GM12878 (cell line): Measurements from ENCODE around the gene FOXA1. TPM values are rescaled to one million over a fixed set of nuclear protein-coding genes. Genes with fewer than 3 reads are reported as not detected.

ENCODE experiments used
- ATAC-seq: fragments of 200-7000 bp; cut with Tn5 transposase; 3 replicates; pipeline ENCODE4 v1.9.1; 2020; ENCODE audit warnings: mild to moderate bottlenecking, moderate library complexity
- BruUV-seq: library from RNA; stranded (reverse); fragments of 400-500 nt; replicated peaks from 2 replicates; lab custom pipeline; 2021; lab: Mats Ljungman, UMichigan
- CTCF ChIA-PET: fragments of 300-600 bp; sonication (Branson Sonifier 250); formaldehyde crosslinking; extraction: SDS; loops from one replicate; lab custom pipeline; 2021; ENCODE audit warnings: inconsistent platforms; lab: Yijun Ruan, JAX
- POLR2A ChIA-PET: fragments of 350-600 bp; formaldehyde crosslinking; extraction: SDS; loops from one replicate; lab custom pipeline; 2021; ENCODE audit warnings: inconsistent platforms; lab: Charles Lee
- RAD21 ChIA-PET: fragments of 300-600 bp; sonication (Branson Sonifier 250); formaldehyde crosslinking; loops from one replicate; lab custom pipeline; 2023; ENCODE audit warnings: antibody characterized with exemption; ENCODE audit not compliant: unreplicated experiment; lab: Charles Lee
- SMC1A ChIA-PET: fragments of 300-600 bp; sonication (Branson Sonifier 250); formaldehyde crosslinking; loops from one replicate; lab custom pipeline; 2023; ENCODE audit not compliant: unreplicated experiment, uncharacterized antibody; lab: Charles Lee
- DNase-seq: peaks from one replicate; pipeline ENCODE4 v3.0.0-alpha.2; 2011; ENCODE audit warnings: low read depth, low spot score
- FAIRE-seq: peaks from 3 replicates; lab custom pipeline; 2011; peaks lifted over from hg19 to GRCh38; lab: Jason Lieb, UNC
- H2AFZ ChIP-seq: 2 replicates; pipeline ENCODE4 v1.6.0; 2011; ENCODE audit warnings: low read depth, low read length, control low read depth; ENCODE audit not compliant: control insufficient read depth
- H3K27ac ChIP-seq: 2 replicates; pipeline ENCODE4 v1.5.1; 2011; ENCODE audit warnings: control low read depth; ENCODE audit not compliant: control insufficient read depth, insufficient read depth
- H3K27me3 ChIP-seq, 2 experiments: replicated peaks in 1 of 2; 2 replicates each; pipeline versions ENCODE4 v1.6.0 to v1.6.1; 2011; ENCODE audit warnings: low read length in 1 of 2; ENCODE audit not compliant: control insufficient read depth in 2 of 2, insufficient read depth in 2 of 2
- H3K36me3 ChIP-seq, 2 experiments: 2 replicates each; pipeline ENCODE4 v1.5.1; 2011; ENCODE audit warnings: low read length in 1 of 2; ENCODE audit not compliant: control insufficient read depth in 2 of 2, insufficient read depth in 2 of 2
- H3K4me1 ChIP-seq: 2 replicates; pipeline ENCODE4 v1.6.1; 2011; ENCODE audit warnings: mild to moderate bottlenecking, low read length, moderate library complexity, mixed read lengths; ENCODE audit not compliant: control insufficient read depth, insufficient read depth
- H3K4me2 ChIP-seq: 2 replicates; pipeline ENCODE4 v1.6.0; 2011; ENCODE audit warnings: control low read depth; ENCODE audit not compliant: control insufficient read depth, insufficient read depth
- H3K4me3 ChIP-seq: fragments of 200-600 bp; sonication (generic); 2 replicates; pipeline ENCODE4 v1.5.1; 2016
- H3K79me2 ChIP-seq: 2 replicates; pipeline ENCODE4 v1.6.0; 2011; ENCODE audit warnings: low read length; ENCODE audit not compliant: control insufficient read depth, insufficient read depth
- H3K9ac ChIP-seq: 2 replicates; pipeline ENCODE4 v1.8.0; 2011; ENCODE audit warnings: low read length, control low read depth, mixed read lengths; ENCODE audit not compliant: control insufficient read depth, insufficient read depth
- H3K9me3 ChIP-seq: replicated peaks from 3 replicates; pipeline ENCODE4 v1.5.1; 2011; ENCODE audit warnings: mild to moderate bottlenecking, low read length; ENCODE audit not compliant: control insufficient read depth, insufficient read depth
- H4K20me1 ChIP-seq: 2 replicates; pipeline ENCODE4 v1.6.0; 2011; ENCODE audit not compliant: control insufficient read depth, insufficient read depth
- BACH1 ChIP-seq: fragments of 450-650 bp; IDR thresholded peaks from 2 replicates; pipeline ENCODE4 v1.6.1; 2017; ENCODE audit warnings: mild to moderate bottlenecking, borderline replicate concordance
- CHD1 ChIP-seq: IDR thresholded peaks from 2 replicates; pipeline ENCODE4 v1.6.1; 2012; ENCODE audit warnings: low read depth, low read length, improper control_type of control experiment
- CREB1 ChIP-seq: IDR thresholded peaks from 2 replicates; pipeline ENCODE4 v1.6.1; 2012; ENCODE audit warnings: low read depth, mild to moderate bottlenecking, inconsistent platforms
- CREM ChIP-seq: IDR thresholded peaks from 2 replicates; pipeline ENCODE4 v1.6.1; 2014; ENCODE audit warnings: antibody characterized with exemption, low read depth
- CUX1 ChIP-seq: IDR thresholded peaks from 2 replicates; pipeline ENCODE4 v1.6.1; 2012; ENCODE audit warnings: improper control_type of control experiment, low read depth, low read length; ENCODE audit not compliant: insufficient replicate concordance
- ELK1 ChIP-seq: IDR thresholded peaks from 2 replicates; pipeline ENCODE4 v1.6.1; 2012; ENCODE audit warnings: low read depth, low read length, improper control_type of control experiment
- HSF1 ChIP-seq: fragments of 150-350 bp; IDR thresholded peaks from 2 replicates; pipeline ENCODE4 v1.6.1; 2014; ENCODE audit warnings: mild to moderate bottlenecking, low read depth, low read length
- IRF4 ChIP-seq: IDR thresholded peaks from 2 replicates; pipeline ENCODE4 v1.6.1; 2011; ENCODE audit warnings: low read depth, low read length
- JUND ChIP-seq: IDR thresholded peaks from 2 replicates; pipeline ENCODE4 v1.6.1; 2012; ENCODE audit warnings: low read depth, mild to moderate bottlenecking, low read length, improper control_type of control experiment, moderate library complexity
- MTA2 ChIP-seq: fragments of 450-650 bp; IDR thresholded peaks from 2 replicates; pipeline ENCODE4 v1.6.1; 2016; ENCODE audit warnings: low read depth, mild to moderate bottlenecking, moderate library complexity
- MYB ChIP-seq: fragments of 150-350 bp; IDR thresholded peaks from 2 replicates; pipeline ENCODE4 v1.6.1; 2014; ENCODE audit warnings: mild to moderate bottlenecking, low read depth, low read length, borderline replicate concordance
- RBBP5 ChIP-seq: fragments of 200-600 bp; sonication (generic); conservative IDR thresholded peaks from 2 replicates; pipeline ENCODE4 v1.6.1; 2016
- YY1 ChIP-seq: IDR thresholded peaks from 2 replicates; pipeline ENCODE4 v1.6.1; 2011; ENCODE audit warnings: low read depth, mild to moderate bottlenecking, low read length
- WGBS: methylation state at CpG from one replicate; pipeline ENCODE4 v1.1.6; 2016; ENCODE audit warnings: low lambda C conversion rate; ENCODE audit not compliant: insufficient replicate concordance, insufficient coverage; ENCODE audit errors: missing lambda C conversion rate; 5-methylcytosine and 5-hydroxymethylcytosine counted together
- in situ Hi-C: fragments of 300-500 bp; cut with MboI; formaldehyde crosslinking; loops from 9 replicates; pipeline ENCODE4 v1.14.3; 2018; ENCODE audit warnings: mixed read lengths
- intact Hi-C: fragments of 100-400 bp; cut with micrococcal nuclease; formaldehyde crosslinking; loops from one replicate; pipeline ENCODE4 v1.14.2; 2022; ENCODE audit not compliant: unreplicated experiment
- polyA plus RNA-seq, 11 experiments: library from polyadenylated mRNA; depleted of rRNA in 4 of 11; unstranded in 6 of 11; stranded (reverse) in 5 of 11; fragments of >200 nt; fragmentation: Nextera tagmentation in 4 of 11; fragmentation: Illumina TruSeq in 1 of 11; extraction: Ambion mirVana in 4 of 11; extraction: Trizol in 1 of 11; gene quantifications; 1 replicate in 1 of 11; 2 replicates in 10 of 11; pipeline versions ENCODE4 v1.2.1 to v1.2.3, GENCODE V29; 2011 to 2016; ENCODE audit warnings: inconsistent platforms in 2 of 11, missing spikeins in 2 of 11, low read depth in 1 of 11
- total RNA-seq, 4 experiments: library from RNA; depleted of rRNA in 3 of 4; stranded (reverse); fragments of >200 nt in 3 of 4; fragmentation: Illumina TruSeq in 1 of 4; extraction: Trizol in 1 of 4; gene quantifications; 2 replicates each; pipeline versions ENCODE4 v1.2.1 to v1.2.3, GENCODE V29; 2013 to 2021
- TF ChIP-seq, protein P1 (sequence below): fragments of 450-650 bp; IDR thresholded peaks from 2 replicates; pipeline ENCODE4 v1.6.1; 2016; ENCODE audit warnings: mild to moderate bottlenecking, moderate library complexity, borderline replicate concordance

FOXA1 gene
- total and polyA plus RNA-seq, 10 of the 15 experiments (the other 5 are each of a cell fraction or from before 2014, with no cell fraction given), result 0.03 to 0.18 (median 0.06) TPM; not detected in 7

DNA sequence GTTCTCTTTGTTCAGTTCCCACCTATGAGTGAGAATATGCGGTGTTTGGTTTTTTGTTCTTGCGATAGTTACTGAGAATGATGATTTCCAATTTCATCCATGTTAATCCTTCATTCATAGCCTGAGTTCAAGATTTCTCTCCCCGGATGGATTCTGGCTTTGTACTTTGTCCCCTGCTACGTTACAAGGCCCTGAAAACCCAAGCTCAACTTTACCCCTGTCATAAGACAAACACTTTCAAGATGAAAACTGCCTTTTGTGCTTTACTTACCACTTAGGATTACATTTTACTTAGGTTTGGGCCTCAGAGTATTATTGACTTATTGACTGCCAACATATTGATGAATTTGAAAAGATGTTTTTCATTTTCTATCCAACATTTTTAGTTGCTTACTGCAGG lies 36.3 kb downstream of the FOXA1 start:
- in situ Hi-C loops, result no loop called here
- 59% methylated on average over 3 of the region's 4 CpGs for WGBS
- no peak for TF ChIP-seq MTA2
- no peak for TF ChIP-seq BACH1
- TF ChIP-seq RBBP5, result no peak
- TF ChIP-seq MYB, result no peak
- no peak for TF ChIP-seq CREB1
- TF ChIP-seq ELK1, result no peak
- TF ChIP-seq CREM, result no peak
- TF ChIP-seq, protein P1, sequence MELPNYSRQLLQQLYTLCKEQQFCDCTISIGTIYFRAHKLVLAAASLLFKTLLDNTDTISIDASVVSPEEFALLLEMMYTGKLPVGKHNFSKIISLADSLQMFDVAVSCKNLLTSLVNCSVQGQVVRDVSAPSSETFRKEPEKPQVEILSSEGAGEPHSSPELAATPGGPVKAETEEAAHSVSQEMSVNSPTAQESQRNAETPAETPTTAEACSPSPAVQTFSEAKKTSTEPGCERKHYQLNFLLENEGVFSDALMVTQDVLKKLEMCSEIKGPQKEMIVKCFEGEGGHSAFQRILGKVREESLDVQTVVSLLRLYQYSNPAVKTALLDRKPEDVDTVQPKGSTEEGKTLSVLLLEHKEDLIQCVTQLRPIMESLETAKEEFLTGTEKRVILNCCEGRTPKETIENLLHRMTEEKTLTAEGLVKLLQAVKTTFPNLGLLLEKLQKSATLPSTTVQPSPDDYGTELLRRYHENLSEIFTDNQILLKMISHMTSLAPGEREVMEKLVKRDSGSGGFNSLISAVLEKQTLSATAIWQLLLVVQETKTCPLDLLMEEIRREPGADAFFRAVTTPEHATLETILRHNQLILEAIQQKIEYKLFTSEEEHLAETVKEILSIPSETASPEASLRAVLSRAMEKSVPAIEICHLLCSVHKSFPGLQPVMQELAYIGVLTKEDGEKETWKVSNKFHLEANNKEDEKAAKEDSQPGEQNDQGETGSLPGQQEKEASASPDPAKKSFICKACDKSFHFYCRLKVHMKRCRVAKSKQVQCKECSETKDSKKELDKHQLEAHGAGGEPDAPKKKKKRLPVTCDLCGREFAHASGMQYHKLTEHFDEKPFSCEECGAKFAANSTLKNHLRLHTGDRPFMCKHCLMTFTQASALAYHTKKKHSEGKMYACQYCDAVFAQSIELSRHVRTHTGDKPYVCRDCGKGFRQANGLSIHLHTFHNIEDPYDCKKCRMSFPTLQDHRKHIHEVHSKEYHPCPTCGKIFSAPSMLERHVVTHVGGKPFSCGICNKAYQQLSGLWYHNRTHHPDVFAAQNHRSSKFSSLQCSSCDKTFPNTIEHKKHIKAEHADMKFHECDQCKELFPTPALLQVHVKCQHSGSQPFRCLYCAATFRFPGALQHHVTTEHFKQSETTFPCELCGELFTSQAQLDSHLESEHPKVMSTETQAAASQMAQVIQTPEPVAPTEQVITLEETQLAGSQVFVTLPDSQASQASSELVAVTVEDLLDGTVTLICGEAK, result no peak
- no peak for TF ChIP-seq CUX1
- TF ChIP-seq CHD1, result no peak
- no peak for TF ChIP-seq HSF1
- TF ChIP-seq YY1, result no peak
- no peak for TF ChIP-seq JUND
- TF ChIP-seq IRF4, result no peak

More for the DNA sequence above, 36.3 kb downstream of the FOXA1 start:
- ChIA-PET CTCF (no interaction called here), RAD21 (no interaction called here), SMC1A (no interaction called here), POLR2A (no interaction called here)
- Histone ChIP-seq H3K27ac (no peak overlapping the region), H3K36me3 (no peaks in the 10 kb centered on the region), H3K9me3 (no peaks in the 10 kb centered on the region), H3K4me3 (no peak overlapping the region), H3K9ac (no peak overlapping the region), H2AFZ (no peak overlapping the region), H3K27me3 (no peaks in the 10 kb centered on the region), H3K4me2 (no peak overlapping the region), H3K79me2 (no peaks in the 10 kb centered on the region), H4K20me1 (no peaks in the 10 kb centered on the region), H3K4me1 (no peaks in the 10 kb centered on the region)
- no peak for ATAC-seq
- no peak for FAIRE-seq
- intact Hi-C loops, result no loop called here
- BruUV-seq, result no TSS peak
- DNase-seq, result no peak
